Esophagus muscularis mucosa (tissue), 3 donors: ENCODE measurements around the gene PPP3CA.

Experiments used
- POLR2AphosphoS5 ChIP-seq, 2 donors: sonication (generic); formaldehyde crosslinking; IDR thresholded peaks; one replicate each; pipeline ENCODE4 v1.6.1; 2017; ENCODE audit warnings: antibody characterized with exemption in 2 of 2
- TF ChIP-seq, protein P1 (sequence below), 3 experiments: fragments of 200-600 bp in 2 of 3; fragments of 450-650 bp in 1 of 3; sonication (generic) in 2 of 3; IDR thresholded peaks; one replicate each; pipeline ENCODE4 v1.5.1; 2017 to 2019; ENCODE audit warnings: antibody characterized with exemption in 3 of 3, mild to moderate bottlenecking in 2 of 3, moderate library complexity in 1 of 3

DNA sequence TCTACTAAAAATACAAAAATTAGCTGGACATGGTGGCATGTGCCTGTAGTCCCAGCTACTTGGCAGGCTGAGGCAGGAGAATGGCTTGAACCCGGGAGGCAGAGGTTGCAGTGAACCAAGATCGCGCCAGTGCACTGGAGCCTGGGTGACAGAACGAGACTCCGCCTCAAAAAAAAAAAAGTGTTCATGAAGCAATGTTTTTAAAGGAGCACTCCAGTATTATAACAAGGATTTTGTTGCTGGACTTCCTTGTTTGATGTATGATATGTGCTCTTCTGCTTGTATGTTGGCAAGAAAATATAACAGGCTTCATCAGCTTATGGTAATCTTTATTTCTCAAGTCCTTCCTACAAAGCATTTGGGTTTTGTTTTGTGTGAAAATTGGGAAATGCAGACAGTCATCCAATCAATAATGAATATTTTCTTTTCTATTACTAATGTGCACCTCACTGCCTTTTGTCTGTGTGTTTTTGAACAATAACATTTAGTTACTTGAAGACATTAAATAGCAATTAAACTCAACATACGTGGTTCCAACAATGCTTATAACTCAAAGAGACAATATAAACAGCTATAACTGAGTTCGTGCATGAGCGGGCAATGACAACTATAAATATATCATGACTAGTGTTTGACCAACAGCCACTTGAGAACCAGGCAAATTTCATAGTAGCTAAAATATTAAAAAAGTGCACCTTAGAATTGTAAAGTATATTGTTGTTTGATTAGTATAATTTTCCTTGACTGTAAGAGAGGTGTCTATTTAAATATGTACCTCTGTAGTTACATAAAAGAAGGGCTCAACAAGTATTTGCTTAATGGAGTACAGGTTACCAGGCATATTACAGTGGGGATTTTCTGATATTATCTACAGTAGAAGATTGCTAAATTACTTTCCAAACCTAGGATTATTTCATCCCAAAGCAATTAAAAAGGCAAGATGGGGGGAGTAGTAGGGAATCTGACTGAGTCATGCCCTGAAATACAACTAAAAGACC is 210.7 kb downstream of the PPP3CA start:
- TF ChIP-seq, protein P1, sequence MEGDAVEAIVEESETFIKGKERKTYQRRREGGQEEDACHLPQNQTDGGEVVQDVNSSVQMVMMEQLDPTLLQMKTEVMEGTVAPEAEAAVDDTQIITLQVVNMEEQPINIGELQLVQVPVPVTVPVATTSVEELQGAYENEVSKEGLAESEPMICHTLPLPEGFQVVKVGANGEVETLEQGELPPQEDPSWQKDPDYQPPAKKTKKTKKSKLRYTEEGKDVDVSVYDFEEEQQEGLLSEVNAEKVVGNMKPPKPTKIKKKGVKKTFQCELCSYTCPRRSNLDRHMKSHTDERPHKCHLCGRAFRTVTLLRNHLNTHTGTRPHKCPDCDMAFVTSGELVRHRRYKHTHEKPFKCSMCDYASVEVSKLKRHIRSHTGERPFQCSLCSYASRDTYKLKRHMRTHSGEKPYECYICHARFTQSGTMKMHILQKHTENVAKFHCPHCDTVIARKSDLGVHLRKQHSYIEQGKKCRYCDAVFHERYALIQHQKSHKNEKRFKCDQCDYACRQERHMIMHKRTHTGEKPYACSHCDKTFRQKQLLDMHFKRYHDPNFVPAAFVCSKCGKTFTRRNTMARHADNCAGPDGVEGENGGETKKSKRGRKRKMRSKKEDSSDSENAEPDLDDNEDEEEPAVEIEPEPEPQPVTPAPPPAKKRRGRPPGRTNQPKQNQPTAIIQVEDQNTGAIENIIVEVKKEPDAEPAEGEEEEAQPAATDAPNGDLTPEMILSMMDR (IDR thresholded peaks at IDR 0.05), result no peak
- no peak for TF ChIP-seq POLR2AphosphoS5 (IDR thresholded peaks at IDR 0.05)
